Muscle layer of colon (tissue), 2 donors: ENCODE data around the gene FAF1.
A peak's percentile ranks its signal among the peaks of the same experiment; 100 is the strongest.

Experiments
- H3K27ac ChIP-seq: one replicate; pipeline ENCODE4 v1.7.0; 2013; ENCODE audit warnings: low read depth, mild to moderate bottlenecking, low read length, moderate library complexity
- H3K27me3 ChIP-seq, 2 donors: one replicate each; pipeline ENCODE4 v1.7.0; 2013; ENCODE audit warnings: low read length in 2 of 2, mild to moderate bottlenecking in 2 of 2; ENCODE audit not compliant: insufficient read depth in 2 of 2, control insufficient read depth in 1 of 2
- H3K36me3 ChIP-seq: one replicate; pipeline ENCODE4 v1.7.0; 2013; ENCODE audit warnings: mild to moderate bottlenecking, low read length; ENCODE audit not compliant: insufficient read depth
- H3K4me1 ChIP-seq: one replicate; pipeline ENCODE4 v1.7.0; 2013; ENCODE audit warnings: mild to moderate bottlenecking, low read length; ENCODE audit not compliant: insufficient read depth
- H3K4me3 ChIP-seq, 2 donors: one replicate each; pipeline ENCODE4 v1.7.0; 2013; ENCODE audit warnings: low read length in 2 of 2, low read depth in 1 of 2, mild to moderate bottlenecking in 1 of 2, moderate library complexity in 1 of 2
- H3K9ac ChIP-seq: one replicate; pipeline ENCODE4 v1.7.0; 2013; ENCODE audit warnings: low read length
- H3K9me3 ChIP-seq: one replicate; pipeline ENCODE4 v1.7.0; 2013; ENCODE audit warnings: mild to moderate bottlenecking, low read length
- donor health status: abdominal sarcoma.
- donor health status: Adenocarcinoma of cecum.

FAF1 gene

GRCh38 chr1:50977575-50978143 lies 17.6 kb upstream of the FAF1 start:
- Histone ChIP-seq H3K4me3 (peak overlapping the region; percentile 64 to 94), H3K4me1 (no peaks in the 10 kb centered on the region), H3K9ac (peak overlapping the region; percentile 21), H3K27me3 (no peaks in the 10 kb centered on the region), H3K36me3 (peaks cover 3% of the 10 kb centered on the region), H3K9me3 (no peaks in the 10 kb centered on the region), H3K27ac (peak overlapping the region; percentile 83)

GRCh38 chr1:50976890-50977574 lies 17.0 kb upstream of the FAF1 start:
- no peaks in the 10 kb centered on the region for H3K27me3 ChIP-seq
- peak overlapping the region; percentile 64 to 94 for H3K4me3 ChIP-seq
- no peaks in the 10 kb centered on the region for H3K4me1 ChIP-seq
- no peaks in the 10 kb centered on the region for H3K9me3 ChIP-seq
- H3K36me3 ChIP-seq = peaks cover 3% of the 10 kb centered on the region
- peak overlapping the region; percentile 21 for H3K9ac ChIP-seq
- H3K27ac ChIP-seq = peak overlapping the region; percentile 83

- H3K4me3 ChIP-seq = peak overlapping the region; percentile 64 to 94
- H3K27ac ChIP-seq = peak overlapping the region; percentile 83
- H3K4me1 ChIP-seq = no peaks in the 10 kb centered on the region
- H3K9ac ChIP-seq = peak overlapping the region; percentile 21
- no peaks in the 10 kb centered on the region for H3K27me3 ChIP-seq
- no peaks in the 10 kb centered on the region for H3K9me3 ChIP-seq
- peaks cover 3% of the 10 kb centered on the region for H3K36me3 ChIP-seq
Observed at GRCh38 chr1:50976111-50976889, 16.2 kb upstream of the FAF1 start.

DNA sequence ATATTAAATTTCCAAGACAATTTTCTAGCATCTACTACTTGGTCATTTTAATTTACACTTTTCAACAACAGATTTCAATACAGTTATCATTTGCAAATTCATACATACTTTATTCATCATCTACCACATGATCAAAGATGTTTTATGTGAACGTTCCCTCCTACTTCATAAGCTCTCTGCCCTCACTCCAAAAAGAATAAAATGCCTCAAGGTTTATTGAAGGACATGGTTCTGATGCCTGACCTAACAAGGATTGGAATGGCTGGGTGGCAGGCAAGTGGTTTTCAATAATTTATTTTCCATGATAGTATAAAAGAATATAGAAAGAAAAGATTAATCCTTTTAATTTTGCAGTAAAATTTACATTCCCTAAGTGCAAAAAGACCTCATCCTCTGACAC lies 15.4 kb upstream of the FAF1 start:
- H3K4me3 ChIP-seq = no peak overlapping the region
- no peak overlapping the region for H3K9ac ChIP-seq
- H3K4me1 ChIP-seq = no peaks in the 10 kb centered on the region
- no peak overlapping the region for H3K27ac ChIP-seq
- no peaks in the 10 kb centered on the region for H3K27me3 ChIP-seq
- H3K36me3 ChIP-seq = peaks cover 3% of the 10 kb centered on the region
- H3K9me3 ChIP-seq = no peaks in the 10 kb centered on the region

GRCh38 chr1:50974618-50974935 lies 14.5 kb upstream of the FAF1 start:
- H3K27ac ChIP-seq = no peak overlapping the region
- no peak overlapping the region for H3K9ac ChIP-seq
- H3K9me3 ChIP-seq = no peaks in the 10 kb centered on the region
- peaks cover 5% of the 10 kb centered on the region for H3K4me1 ChIP-seq
- H3K27me3 ChIP-seq = no peaks in the 10 kb centered on the region
- H3K36me3 ChIP-seq = peaks cover 3% of the 10 kb centered on the region
- no peak overlapping the region for H3K4me3 ChIP-seq

- no peak overlapping the region for H3K27ac ChIP-seq
- peaks cover 5% of the 10 kb centered on the region for H3K4me1 ChIP-seq
Observed at GRCh38 chr1:50973875-50974617, 14.0 kb upstream of the FAF1 start.

GRCh38 chr1:50973255-50973654 lies 13.2 kb upstream of the FAF1 start:
- Histone ChIP-seq H3K9ac (no peak overlapping the region), H3K9me3 (no peaks in the 10 kb centered on the region), H3K27ac (no peak overlapping the region), H3K27me3 (no peaks in the 10 kb centered on the region), H3K4me3 (no peak overlapping the region), H3K36me3 (peaks cover 3% of the 10 kb centered on the region), H3K4me1 (peaks cover 5% of the 10 kb centered on the region)

More at GRCh38 chr1:50973875-50974617, 14.0 kb upstream of the FAF1 start:
- Histone ChIP-seq H3K36me3 (peaks cover 3% of the 10 kb centered on the region), H3K9ac (no peak overlapping the region), H3K9me3 (no peaks in the 10 kb centered on the region), H3K4me3 (no peak overlapping the region), H3K27me3 (no peaks in the 10 kb centered on the region)

DNA sequence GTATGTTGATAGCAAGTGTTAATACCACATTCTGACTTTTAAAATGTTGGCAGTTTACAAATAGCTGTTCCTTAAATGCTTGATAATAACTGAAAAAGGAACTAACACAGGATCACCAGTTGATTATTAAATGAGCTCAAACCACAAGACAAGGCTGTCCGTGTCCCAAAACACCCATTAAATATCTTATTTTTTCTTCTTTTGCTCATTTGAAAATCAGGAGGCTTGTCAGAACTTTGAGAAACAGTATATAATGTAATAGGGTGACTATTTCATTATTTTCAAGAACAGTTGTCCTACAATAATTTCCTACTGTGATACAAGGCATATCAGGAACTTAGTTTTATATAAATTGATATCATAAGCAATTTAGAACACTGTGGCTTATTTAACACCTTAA lies 12.7 kb upstream of the FAF1 start:
- peaks cover 5% of the 10 kb centered on the region for H3K4me1 ChIP-seq
- H3K9ac ChIP-seq = no peak overlapping the region
- peak overlapping the region in 1 of 2 donors; percentile 21 for H3K4me3 ChIP-seq
- peaks cover 3% of the 10 kb centered on the region for H3K36me3 ChIP-seq
- H3K27ac ChIP-seq = no peak overlapping the region
- H3K27me3 ChIP-seq = no peaks in the 10 kb centered on the region
- H3K9me3 ChIP-seq = no peaks in the 10 kb centered on the region

- Histone ChIP-seq H3K4me1 (peaks cover 5% of the 10 kb centered on the region), H3K9ac (peak overlapping the region; percentile 26), H3K27me3 (no peaks in the 10 kb centered on the region), H3K27ac (no peak overlapping the region), H3K9me3 (no peaks in the 10 kb centered on the region), H3K4me3 (peak overlapping the region in 1 of 2 donors; percentile 14), H3K36me3 (peaks cover 3% of the 10 kb centered on the region)
Observed at GRCh38 chr1:50971748-50972305, 11.8 kb upstream of the FAF1 start.

GRCh38 chr1:50970931-50971582 lies 11.0 kb upstream of the FAF1 start:
- Histone ChIP-seq H3K27me3 (no peaks in the 10 kb centered on the region), H3K27ac (peak overlapping the region; percentile 98), H3K4me3 (peak overlapping the region; percentile 94 to 96), H3K4me1 (peaks cover 5% of the 10 kb centered on the region), H3K36me3 (peaks cover 3% of the 10 kb centered on the region), H3K9ac (peak overlapping the region; percentile 95), H3K9me3 (no peaks in the 10 kb centered on the region)
